ENCODE results near the gene DLG2. TPM values are rescaled to one million over a fixed set of nuclear protein-coding genes. Genes with fewer than 3 reads are reported as not detected.

Gene DLG2
- total and polyA plus RNA-seq, 2 donors (not counting 3 experiments of a cell fraction or from before 2014, with no cell fraction given): 0.15 to 1.1 TPM

- Histone ChIP-seq H3K79me2 (ENCODE audit: control insufficient read depth, insufficient read depth, low read length) (no peaks in the 10 kb centered on the region), H3K4me1 (ENCODE audit: control insufficient read depth, extremely low read depth, insufficient read depth, low read length) (no peaks in the 10 kb centered on the region), H3K9me1 (replicated peaks; ENCODE audit: control insufficient read depth, extremely low read depth, insufficient read depth, low read length) (no peaks in the 10 kb centered on the region), H3K36me3 (ENCODE audit: control insufficient read depth in 2 of 2, extremely low read depth in 1 of 2, insufficient read depth in 2 of 2, low read length in 2 of 2) (no peaks in the 10 kb centered on the region), H3K27me3 (ENCODE audit: control insufficient read depth in 2 of 2, insufficient read depth in 2 of 2, low read length in 2 of 2) (no peaks in the 10 kb centered on the region), H3K9ac (replicated peaks; ENCODE audit: extremely low read depth, insufficient read depth, low read length) (no peak overlapping the region), H3K9me3 (replicated peaks; ENCODE audit: control insufficient read depth, insufficient read depth, low read length) (peaks cover 4% of the 10 kb centered on the region), H3K4me2 (ENCODE audit: insufficient read depth, low read length) (no peak overlapping the region), H2AFZ (ENCODE audit: low read depth, low read length) (no peak overlapping the region), H3K27ac (ENCODE audit: insufficient read depth, low read depth, low read length) (no peak overlapping the region), H4K20me1 (replicated peaks; ENCODE audit: control insufficient read depth, extremely low read depth, insufficient read depth, low read length) (no peaks in the 10 kb centered on the region), H3K4me3 (replicated peaks in 1 of 3; ENCODE audit: insufficient read depth in 1 of 3, low read depth in 1 of 3, low read length in 3 of 3) (no peak overlapping the region)
- FAIRE-seq: no peak
- intact Hi-C loops (cut with micrococcal nuclease): no loop called here
- CTCF ChIA-PET: no interaction called here
- POLR2A ChIA-PET: no interaction called here
- DNase-seq (ENCODE audit: low read depth, low spot score): no peak
- BruUV-seq (replicated peaks): no TSS peak
- TF ChIP-seq MAX (IDR thresholded peaks at IDR 0.05; ENCODE audit: insufficient read depth, insufficient read length) (no peak), POLR2AphosphoS5 (IDR thresholded peaks at IDR 0.05; ENCODE audit: insufficient read depth, low read depth, low read length) (no peak), MYC (IDR thresholded peaks at IDR 0.05; ENCODE audit: low read depth, low read length) (no peak), GATA2 (IDR thresholded peaks at IDR 0.05; ENCODE audit: insufficient read depth, insufficient read length, low read depth, low read length) (no peak), FOS (IDR thresholded peaks at IDR 0.05; ENCODE audit: borderline replicate concordance, insufficient read depth, low read length) (no peak), EZH2 (IDR thresholded peaks at IDR 0.05; ENCODE audit: borderline replicate concordance, low read depth, low read length, severe bottlenecking) (no peak), POLR2A (IDR thresholded peaks at IDR 0.05; ENCODE audit: low read depth, low read length) (no peak), CTCF (IDR thresholded peaks at IDR 0.05; ENCODE audit: extremely low read depth in 1 of 2, insufficient read depth in 1 of 2, low read depth in 1 of 2, low read length in 2 of 2) (no peak), JUN (IDR thresholded peaks at IDR 0.05; ENCODE audit: borderline replicate concordance, insufficient read depth, insufficient read length, low read depth) (no peak)
- dilution Hi-C loops (cut with MboI; ENCODE audit: extremely low pct_ligation_motif_present, low sequenced_read_pairs): no loop called here
These were observed 358.0 kb downstream of the DLG2 start for GRCh38 chr11:85269109-85269508.
